SK-N-SH treated with all-trans-retinoic acid at 6 μM for 48 hours (cell line): Measurements from ENCODE around the gene KIF6.

Experiments used
- OSR1 ChIP-seq: fragments of 250-450 bp; sonication (Bioruptor Pico); IDR thresholded peaks from 2 replicates; pipeline ENCODE4 v1.8.0; 2022; ENCODE audit warnings: moderate library complexity, mild to moderate bottlenecking, inconsistent platforms
- PATZ1 ChIP-seq: fragments of 250-450 bp; sonication (Bioruptor Pico); IDR thresholded peaks from 2 replicates; pipeline ENCODE4 v1.8.0; 2020; ENCODE audit warnings: mild to moderate bottlenecking, moderate library complexity, borderline replicate concordance
- TOX ChIP-seq: fragments of 250-450 bp; sonication (Bioruptor Pico); IDR thresholded peaks from 2 replicates; pipeline ENCODE4 v1.8.0; 2021; ENCODE audit warnings: mild to moderate bottlenecking, moderate library complexity, borderline replicate concordance

- no peak for TF ChIP-seq TOX (CRISPR knock-in tag)
- TF ChIP-seq OSR1 (CRISPR knock-in tag) = no peak
- TF ChIP-seq PATZ1 (CRISPR knock-in tag) = no peak
Observed at GRCh38 chr6:39378175-39378959, 346.8 kb downstream of the KIF6 start.
